GM18861 (cell line): ENCODE measurements around the gene WDR7.

Experiments used
- ATAC-seq: cut with Tn5 transposase; IDR thresholded peaks from one replicate; pipeline ENCODE4 v1.9.1; 2021; ENCODE audit not compliant: unreplicated experiment

Gene WDR7

DNA sequence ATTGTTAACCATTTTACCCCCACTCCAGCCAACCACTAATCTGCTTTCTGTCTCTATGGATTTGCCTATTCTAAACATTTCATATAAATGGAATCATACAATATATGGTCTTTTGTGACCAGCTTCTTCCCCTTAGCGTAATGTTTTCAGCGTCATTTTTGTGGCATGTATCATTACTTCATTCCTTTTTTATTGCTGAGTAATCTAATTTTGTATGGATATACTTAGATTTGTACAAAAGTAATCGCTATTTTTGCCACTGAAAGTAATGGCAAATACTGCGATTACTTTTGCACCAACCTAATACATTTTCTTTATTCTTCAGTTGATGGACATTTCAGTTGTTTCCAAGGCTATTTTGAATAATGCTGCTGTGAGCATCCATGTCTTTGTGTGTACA is 227.6 kb downstream of the WDR7 start:
- no peak for ATAC-seq

DNA sequence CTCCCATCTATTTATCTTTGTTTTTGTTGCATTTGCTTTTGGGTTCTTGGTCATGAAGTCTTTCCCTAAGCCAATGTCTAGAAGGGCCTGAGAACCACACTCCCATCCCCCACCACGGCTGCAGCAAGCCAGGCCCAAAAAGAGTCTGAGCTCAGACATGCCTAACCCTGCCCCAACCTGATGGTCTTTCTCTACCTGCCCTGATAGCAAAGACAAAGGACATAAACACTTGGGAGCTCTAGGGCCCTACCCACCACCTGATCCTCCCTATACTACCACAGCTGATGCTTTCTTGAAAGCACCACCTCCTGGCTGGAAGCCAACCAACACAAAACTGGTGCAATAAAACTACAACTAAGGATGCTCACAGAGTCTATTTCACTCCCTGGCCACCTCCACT is 233.4 kb downstream of the WDR7 start:
- no peak for ATAC-seq

DNA sequence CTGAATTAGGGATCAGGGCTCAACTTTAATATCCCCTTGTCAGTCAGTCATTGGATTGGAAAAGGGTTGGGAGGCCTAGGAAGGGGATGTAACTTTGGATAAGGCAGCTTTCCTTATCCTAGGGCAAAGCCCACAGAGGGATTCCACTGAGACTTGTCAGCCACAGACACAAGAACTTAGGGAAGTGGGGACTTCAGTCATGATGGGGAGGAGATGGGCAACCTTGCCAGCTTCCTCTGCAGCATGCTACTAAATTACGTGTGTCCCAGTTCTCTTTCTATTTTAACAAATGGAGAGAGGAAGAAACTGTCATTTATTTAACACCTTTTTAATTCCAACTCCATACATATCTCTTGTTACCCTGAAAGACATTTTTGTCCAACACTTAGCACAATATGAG is 237.8 kb downstream of the WDR7 start:
- no peak for ATAC-seq

DNA sequence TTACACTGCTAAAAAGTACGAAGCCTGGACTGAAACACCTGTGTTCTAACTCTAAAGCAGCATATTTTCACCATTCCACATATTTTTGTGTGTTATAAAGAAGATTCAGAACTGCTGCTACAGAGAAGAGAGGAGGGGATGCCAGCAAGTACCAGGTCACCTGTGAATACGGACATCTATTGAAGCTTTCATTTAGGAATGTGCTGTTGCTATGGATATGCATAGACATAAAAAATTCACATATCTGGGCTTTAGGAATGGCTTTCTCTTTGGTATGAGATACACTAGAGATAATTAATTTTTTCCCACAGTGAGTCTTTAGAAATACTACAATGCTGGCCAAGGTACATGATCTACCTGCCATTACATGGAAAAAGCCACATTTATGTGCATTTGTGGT is 238.5 kb downstream of the WDR7 start:
- ATAC-seq, result no peak

DNA sequence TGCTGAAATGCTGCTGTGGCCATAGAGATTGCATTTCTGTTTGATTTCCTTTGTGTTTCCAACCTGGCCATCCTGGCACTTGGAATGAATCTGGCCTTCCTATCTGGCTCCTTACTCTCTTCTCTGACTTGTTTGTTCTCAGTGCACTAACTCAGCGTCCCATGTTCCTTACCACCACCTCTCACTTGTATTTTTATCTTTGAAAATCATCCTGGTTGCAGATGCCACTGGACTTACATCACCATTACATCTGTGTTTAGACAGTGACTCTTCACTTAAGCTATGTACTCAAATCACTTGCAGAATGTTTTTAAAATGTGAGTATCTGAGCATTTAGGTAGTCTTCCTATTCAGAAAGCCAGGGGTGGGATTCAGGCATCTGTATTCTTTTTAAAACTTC is 239.5 kb downstream of the WDR7 start:
- ATAC-seq, result no peak

DNA sequence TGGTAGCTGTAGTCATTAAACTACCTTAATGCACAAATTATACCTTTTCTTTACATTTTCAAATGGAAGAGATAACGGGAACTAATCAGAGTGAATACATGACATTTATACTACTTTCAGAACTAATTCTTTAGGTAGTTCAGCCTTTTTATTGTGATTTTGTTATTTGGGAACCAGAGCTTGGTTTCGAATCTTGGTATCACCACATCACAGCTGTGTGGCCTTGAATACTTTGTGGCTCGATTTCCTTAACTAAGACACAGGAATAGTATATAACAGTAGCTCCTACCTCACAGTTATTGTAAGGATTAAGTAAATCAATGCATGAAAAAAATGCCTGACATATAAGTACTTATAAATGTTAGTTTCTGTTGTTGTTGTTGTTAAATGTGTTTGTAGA is 240.0 kb downstream of the WDR7 start:
- no peak for ATAC-seq

DNA sequence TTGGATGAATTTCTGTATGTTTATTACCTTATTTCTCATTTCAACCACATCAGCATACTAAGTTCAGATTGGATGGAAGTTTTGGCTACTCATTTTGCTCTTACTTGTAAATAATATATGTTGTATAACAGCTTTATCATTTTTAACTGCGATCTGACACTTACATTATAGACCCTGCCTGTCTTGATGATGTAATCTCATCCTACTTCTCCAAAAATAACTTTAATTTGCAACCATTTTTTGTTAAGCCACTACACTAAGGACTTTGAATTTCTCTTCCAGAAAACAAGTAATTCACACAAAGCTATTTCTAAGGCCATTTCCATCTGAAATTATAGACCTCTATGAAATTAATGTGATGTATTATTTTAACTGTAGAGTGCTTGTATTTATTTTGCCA is 240.7 kb downstream of the WDR7 start:
- ATAC-seq, result no peak

DNA sequence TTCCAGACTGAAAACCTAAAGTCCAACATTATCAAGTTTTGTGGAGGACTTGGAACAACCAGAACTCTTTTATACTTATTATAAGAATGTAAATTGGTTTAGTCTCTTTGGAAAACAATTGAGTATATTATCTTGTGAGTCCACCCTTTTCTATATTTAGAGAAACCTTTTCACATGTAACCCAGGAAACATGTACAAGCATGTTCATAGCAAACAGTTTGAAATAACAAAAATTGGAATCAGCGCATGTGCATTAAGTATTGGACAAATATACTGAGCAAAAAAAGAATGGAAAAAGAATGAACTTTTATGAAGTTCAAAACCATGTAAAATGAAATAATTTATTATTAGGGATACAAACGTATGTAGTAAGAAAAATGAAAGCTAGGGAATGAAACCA is 246.0 kb downstream of the WDR7 start:
- ATAC-seq, result no peak

DNA sequence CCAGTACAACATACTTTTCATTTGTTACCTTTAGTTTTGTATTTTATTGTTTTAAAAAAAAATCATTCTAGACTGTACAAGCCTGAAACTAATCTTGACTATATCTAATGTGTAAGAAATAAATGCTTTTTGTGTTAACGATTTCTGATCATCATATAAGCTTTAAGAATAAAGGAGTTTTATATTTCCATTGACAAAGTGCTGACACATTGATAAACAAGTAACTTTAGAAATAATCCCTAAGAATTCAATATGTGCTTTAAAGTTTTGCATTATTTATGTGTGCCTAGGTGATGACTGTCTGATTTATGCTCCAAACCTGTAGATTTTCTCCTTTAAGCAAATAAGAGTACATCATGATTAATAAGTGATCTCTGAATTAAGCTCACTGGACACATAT is 248.5 kb downstream of the WDR7 start:
- no peak for ATAC-seq

DNA sequence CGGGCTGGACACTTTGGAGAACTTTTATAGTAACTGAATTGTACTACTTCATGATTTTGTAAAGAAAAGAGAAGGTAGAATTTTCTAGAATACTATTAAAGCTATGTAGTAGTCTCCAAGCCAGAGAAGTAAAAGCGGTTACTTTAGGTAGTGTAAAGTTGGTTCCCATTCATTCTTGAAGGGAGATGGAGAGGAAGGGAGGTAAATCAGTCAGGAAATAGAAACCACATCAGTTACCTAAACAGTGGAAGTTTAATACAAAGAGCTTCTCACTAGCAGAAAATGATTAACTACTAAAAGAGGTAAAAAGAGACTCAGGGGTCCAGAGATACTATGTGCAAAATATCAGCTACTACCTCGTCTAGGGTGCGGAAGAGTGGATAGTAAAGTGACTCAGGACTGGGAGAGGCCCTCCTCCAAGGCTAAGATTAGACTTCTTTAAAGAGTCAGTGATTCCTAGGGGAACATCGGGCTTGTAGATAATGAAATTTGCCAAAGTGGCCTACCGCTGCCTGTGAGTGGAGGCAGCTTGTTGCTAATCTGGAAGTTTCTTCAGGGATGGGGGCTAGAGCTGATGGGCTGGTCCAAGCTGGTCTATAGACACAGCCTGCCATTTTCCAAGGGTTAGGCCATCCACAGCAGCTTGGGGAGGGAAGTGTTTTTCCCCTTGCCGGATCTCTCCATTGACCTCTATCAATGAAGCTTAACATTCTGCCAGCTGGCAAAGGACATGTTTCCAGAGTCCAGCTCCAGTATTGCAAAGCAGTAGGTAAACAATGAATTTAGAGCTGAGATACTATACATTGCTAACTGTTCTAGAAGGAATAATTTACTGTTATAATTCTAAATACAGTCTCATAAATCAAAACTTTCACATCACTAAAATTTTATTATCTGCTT is 249.3 kb downstream of the WDR7 start:
- no peak for ATAC-seq

DNA sequence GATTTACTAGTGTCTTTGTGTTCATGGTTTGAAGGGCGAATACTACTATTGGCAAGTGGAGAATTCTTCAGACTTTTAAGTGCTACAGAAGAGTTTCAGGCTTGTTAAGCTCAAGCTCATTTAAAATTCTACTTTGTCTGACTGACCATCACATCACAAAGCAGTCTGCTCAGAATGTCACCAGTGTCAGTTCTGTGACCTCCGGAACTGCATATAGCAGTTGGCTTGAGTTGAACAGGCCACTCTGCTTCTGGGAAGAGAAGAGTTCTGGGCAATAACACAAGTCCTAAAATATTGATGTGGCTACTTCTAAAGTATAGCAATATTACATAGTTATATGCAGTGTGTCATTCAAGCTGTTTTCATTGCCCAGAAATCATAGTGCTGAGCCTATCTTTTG is 250.8 kb downstream of the WDR7 start:
- ATAC-seq, result no peak

DNA sequence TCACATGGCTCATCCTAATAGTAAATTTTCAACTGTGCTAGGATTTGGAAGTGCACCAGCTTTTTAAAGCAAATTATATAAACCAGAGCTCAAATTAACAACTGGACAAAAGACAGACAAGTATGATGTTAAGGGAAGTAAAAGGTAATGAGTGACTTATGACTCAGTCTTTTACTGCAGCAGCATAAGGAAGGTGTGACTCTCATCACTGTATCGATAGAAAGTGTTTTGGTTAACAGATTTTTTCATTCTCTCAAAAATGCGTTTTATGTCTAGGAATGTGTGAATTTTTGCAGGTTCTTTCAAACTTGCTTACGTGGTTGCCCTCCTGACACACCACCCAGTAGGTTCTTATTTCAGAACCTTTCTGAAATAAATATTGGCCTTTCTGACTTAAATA is 251.5 kb downstream of the WDR7 start:
- peak; percentile 87 for ATAC-seq

DNA sequence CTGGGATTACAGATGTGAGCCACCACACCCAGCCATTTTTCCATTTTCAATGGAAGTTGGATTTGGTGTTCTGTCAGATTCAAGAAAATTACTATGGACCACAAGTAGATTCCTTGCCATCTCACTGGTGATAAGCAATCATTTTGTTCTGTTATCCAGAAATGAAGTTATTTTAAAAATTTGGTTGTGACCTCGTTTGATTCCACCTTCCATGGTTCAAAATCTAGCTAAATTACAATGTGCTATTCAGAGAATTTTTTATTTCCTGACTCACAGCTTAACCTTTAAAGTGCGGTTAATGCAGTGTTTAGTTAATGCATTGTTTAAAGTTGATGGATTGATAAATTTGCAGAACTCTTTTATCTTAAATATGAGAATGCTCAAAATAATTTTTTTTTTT is 252.5 kb downstream of the WDR7 start:
- ATAC-seq, result no peak

DNA sequence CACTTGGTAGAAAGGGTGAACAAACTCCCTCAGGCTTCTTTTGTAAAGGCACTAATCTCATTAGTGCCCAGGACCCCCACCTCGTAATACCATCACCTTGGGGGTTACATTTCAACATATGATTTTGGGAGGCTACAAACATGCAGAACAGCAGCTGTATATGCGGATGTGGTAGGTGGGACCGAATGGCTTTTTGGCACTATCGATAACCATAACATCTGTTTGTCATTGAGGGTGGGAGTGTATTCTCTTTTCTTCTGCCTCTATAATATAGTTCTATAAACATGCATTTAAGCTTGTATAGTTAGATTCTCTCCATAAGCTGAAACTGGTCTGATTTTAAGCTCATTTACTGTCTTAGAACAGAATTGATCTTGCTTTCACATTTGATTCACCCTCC is 256.6 kb downstream of the WDR7 start:
- no peak for ATAC-seq

DNA sequence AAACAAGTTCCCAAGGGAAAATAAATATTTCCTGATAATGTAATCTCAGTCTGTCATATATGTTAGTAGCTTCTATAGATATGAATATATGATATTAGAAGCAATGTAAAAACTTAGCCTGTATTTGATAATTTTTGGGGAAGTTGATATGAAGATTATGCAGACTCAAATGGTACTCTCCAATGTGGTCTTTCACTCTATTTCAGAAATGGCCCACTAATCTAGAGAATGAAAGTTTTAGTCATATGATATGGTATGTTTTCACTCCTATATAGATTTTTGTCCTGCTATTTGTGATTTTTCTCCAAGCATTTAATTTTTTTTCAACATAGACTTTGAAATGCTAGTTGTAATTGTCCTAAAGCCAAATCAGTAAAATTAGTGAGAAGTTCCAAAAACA is 259.1 kb downstream of the WDR7 start:
- no peak for ATAC-seq

DNA sequence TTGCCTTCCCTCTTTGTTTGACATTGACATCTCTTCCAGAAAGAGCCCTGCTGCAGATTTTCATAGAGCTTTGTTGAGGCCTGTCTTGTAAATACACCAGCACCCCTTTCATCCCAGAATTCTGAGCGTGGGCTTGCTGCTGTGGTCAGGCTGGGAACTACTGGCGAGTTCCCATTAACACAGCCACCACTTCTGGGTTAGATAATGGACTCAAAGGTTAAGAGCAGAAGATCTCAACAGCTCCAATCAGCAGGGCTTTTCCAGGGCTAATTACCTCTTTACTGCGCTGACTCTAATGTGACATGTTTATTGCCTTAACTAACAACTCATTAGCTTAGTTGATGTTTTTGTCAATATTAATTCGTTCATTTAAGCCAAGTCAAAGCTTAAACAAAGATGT is 259.8 kb downstream of the WDR7 start:
- no peak for ATAC-seq

DNA sequence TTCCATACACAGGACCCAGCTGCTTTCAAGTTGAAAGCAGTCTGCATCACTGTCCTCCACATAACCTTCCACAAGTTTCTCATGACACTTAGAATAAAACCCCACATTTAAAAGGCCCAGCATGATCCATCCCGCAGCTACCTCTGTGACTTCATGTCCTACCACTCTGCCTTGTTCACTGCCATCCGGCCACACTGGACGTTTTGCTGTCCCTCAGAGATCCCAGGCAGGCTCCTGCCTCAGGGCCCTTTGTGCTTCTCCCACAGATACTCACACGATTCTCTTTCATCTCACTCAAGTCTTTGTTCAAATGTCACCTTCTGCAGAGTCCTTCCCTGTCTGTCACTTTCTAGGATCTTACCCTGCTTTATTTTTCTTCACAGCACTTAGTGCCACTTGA is 262.8 kb downstream of the WDR7 start:
- no peak for ATAC-seq

DNA sequence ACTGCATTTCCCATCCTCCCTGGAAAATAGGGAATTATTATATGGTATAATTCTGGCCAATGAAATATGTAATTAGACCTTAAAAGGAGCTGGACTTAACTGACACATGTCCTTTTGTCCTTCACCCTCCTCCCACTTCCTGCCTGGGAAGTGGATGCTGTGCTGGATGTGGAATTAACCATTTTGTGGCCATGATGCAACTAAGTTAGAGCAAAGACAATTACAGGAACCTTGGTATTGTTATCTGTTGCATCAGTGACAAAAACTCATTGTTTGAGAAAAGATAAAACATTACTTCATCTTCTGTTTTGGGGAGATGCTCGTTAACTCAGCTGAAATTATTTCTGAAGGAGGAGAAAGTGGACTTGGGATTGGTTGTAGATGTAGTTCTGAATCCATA is 268.0 kb downstream of the WDR7 start:
- no peak for ATAC-seq

DNA sequence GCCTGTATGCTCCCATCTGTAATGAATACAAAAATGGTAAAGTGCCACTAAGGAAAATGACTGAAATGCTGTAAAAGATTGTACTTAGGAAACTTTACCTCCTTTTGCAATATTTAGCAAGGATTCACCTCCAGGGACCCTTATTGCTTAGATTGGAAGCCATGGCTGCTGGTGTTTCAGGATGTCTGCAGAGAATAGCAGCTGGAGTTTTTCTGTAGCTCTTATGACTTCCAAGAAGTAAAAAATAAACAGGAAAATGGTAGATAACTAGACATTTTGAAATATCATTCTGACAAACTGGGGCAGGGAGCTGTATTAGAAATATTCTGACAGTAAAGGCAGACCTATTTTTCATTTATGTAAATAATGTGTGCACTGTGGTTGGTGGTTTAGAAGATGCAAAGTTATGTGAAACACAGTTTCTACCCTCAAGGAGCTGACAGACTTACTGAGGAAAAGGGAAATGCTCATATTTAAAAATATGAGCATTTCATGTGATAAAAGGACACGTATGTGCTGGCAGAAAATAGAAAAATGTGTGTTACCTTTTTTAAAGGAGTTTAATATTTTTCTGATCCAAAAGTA is 270.8 kb downstream of the WDR7 start:
- ATAC-seq, result peak; percentile 83

DNA sequence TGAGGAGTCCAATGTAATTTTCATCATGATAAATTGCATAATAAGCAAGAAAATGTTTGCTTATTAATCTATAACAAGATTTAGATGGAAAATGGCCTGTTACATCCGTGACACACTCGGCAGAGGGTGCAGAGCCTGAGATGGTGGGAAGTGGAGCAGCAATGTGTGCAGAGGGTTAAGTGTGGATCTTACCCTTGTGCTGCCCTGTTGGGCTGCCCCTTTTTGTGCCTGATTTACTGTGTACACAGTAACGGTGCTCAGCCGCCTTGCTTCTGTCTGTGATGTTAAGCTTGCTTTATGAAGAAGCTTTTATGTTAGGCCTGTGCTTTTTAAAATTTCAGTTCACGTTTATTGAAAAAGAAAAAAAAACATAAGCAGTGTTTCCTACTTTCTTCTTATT is 275.6 kb downstream of the WDR7 start:
- ATAC-seq, result no peak

DNA sequence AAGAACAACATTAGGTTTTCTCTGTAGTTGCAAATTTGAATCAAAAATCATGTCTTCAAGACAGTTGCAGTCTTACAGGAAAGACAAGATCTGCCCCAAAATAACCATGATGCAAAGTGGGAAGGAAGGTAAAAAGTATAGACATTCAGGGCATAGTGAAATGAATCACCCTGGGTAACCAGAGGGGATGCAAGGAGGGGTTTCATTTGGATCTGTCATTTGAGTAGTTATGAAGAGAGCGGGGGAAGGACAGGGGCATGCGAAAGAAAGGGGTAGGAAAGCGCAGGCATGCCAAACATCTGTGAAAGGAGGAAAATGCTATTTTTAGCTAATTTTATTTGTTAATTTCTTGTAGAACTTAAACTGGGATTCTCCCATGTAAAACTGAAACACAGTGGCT is 276.6 kb downstream of the WDR7 start:
- no peak for ATAC-seq

DNA sequence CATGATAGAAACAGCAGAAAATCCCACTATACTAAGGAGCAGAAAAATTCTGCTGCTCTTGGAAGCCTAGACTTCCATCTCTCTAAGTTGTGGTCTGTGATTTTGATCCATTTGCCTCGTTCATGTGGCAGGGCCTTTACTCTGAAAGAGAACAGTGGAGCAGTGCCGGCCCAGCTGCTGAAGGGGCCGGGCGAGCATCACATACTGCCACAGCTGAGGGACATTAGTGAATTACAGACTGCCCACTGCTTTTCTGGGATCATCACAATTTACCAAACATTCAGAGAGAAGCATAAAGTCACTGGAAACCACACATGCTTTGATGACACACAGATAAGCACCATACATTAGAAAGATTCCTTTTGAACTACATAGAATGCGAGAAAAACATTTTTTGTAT is 278.7 kb downstream of the WDR7 start:
- no peak for ATAC-seq

DNA sequence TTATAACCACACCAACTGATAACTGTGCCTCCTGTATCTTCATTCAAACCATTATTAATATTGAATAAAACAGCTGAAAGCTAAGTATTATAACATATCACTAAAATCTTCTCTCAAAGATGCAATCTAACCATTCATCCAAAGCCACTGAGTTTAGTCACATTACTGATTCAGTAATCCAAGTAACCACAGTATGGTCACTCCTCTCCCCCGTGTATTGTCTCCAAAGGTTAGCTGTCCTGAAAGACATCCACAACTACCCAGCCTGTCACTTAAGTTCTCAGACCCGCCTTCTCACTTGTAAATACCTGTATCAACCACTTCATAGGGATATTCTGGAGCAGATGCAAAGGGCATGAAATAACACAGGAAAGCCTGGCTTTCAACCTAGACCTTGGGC is 282.3 kb downstream of the WDR7 start:
- no peak for ATAC-seq
